ENCODE results near the gene RBP7.
"Not testable (repeated sequence)": the region's sequence is repeated elsewhere in the genome, so short reads cannot be mapped to it uniquely, and the experiment has no call there.

RBP7 gene

DNA sequence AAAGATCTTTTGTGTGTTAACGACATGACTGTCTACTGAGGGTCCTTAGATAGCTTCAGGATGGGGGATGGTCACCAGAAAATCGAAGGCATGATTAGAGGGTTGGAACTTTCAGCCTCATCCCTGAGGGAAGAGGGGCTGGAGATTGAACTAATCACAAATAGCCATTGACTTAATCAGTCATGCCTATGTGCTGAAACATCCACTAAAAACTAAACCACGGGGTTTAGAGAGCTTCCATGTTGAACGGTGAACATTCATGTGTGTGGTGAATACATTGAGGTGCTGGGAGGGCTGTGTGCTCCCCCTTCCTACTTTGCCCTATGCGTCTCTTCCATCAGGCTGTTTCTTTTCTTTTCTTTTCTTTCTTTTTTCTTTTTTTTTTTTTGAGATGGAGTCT is 17.0 kb downstream of the RBP7 start:
- H3K9me2 ChIP-seq (replicated peaks; ENCODE audit: insufficient read depth, low read length) = no peaks in the 10 kb centered on the region
- no peaks in the 10 kb centered on the region for H3K9me3 ChIP-seq (replicated peaks; ENCODE audit: insufficient read depth, low read length)
- H3K36me3 ChIP-seq (replicated peaks; ENCODE audit: insufficient read depth, low read length) = no peaks in the 10 kb centered on the region
- no peak overlapping the region for H3K9ac ChIP-seq (ENCODE audit: low read length)
- H3K4me1 ChIP-seq (ENCODE audit: low read length) = no peaks in the 10 kb centered on the region
- no peak for TF ChIP-seq EZH2phosphoT487 (IDR thresholded peaks at IDR 0.05; ENCODE audit: low read length)
- no peak for TF ChIP-seq EZH2 (optimal IDR thresholded peaks at IDR 0.05; ENCODE audit: low read depth, low read length)
- H4K20me1 ChIP-seq (ENCODE audit: insufficient read depth, low read length) = no peaks in the 10 kb centered on the region
- H3K27me3 ChIP-seq (replicated peaks; ENCODE audit: insufficient read depth, low read length) = no peaks in the 10 kb centered on the region
- H3F3A ChIP-seq (ENCODE audit: insufficient read depth, low read length) = no peaks in the 10 kb centered on the region
- no peaks in the 10 kb centered on the region for H3K79me2 ChIP-seq (ENCODE audit: low read length)
- H2AFZ ChIP-seq (ENCODE audit: low read length) = no peak overlapping the region
- no peak overlapping the region for H3K4me3 ChIP-seq (ENCODE audit: low read length)
- no peak overlapping the region for H3K4me2 ChIP-seq (ENCODE audit: low read depth, low read length)
- no peak overlapping the region for H3K27ac ChIP-seq (ENCODE audit: low read length)
- DNase-seq = no peak

DNA sequence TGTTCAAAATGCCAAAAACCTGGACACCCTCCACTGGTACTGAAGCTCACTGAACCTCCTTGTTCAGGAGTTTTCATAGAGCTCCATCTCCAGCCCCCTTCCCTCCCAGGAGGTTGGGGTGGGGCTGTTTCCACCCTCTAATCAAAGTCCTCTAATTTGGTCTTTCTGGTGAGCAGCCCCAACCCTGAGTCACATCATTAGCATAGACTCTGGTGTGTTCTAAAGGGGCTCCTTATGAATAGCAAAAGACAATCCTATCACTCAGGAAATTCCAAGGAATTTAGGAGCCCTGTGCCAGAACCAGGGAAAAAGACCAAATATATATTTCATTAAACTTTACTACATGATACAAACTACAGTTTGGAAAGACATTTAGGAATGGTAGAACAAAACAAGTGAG is 22.5 kb downstream of the RBP7 start:
- Histone ChIP-seq H3K4me2 (ENCODE audit: low read depth, low read length) (no peak overlapping the region), H3K9me3 (replicated peaks; ENCODE audit: insufficient read depth, low read length) (no peaks in the 10 kb centered on the region), H3K9me2 (replicated peaks; ENCODE audit: insufficient read depth, low read length) (no peaks in the 10 kb centered on the region), H3K27ac (ENCODE audit: low read length) (no peak overlapping the region), H3K4me3 (ENCODE audit: low read length) (no peak overlapping the region), H3K9ac (ENCODE audit: low read length) (no peak overlapping the region), H3K27me3 (replicated peaks; ENCODE audit: insufficient read depth, low read length) (no peaks in the 10 kb centered on the region), H2AFZ (ENCODE audit: low read length) (no peak overlapping the region), H3K4me1 (ENCODE audit: low read length) (no peaks in the 10 kb centered on the region), H3K36me3 (replicated peaks; ENCODE audit: insufficient read depth, low read length) (no peaks in the 10 kb centered on the region), H4K20me1 (ENCODE audit: insufficient read depth, low read length) (no peaks in the 10 kb centered on the region), H3F3A (ENCODE audit: insufficient read depth, low read length) (no peaks in the 10 kb centered on the region), H3K79me2 (ENCODE audit: low read length) (no peaks in the 10 kb centered on the region)
- TF ChIP-seq EZH2 (optimal IDR thresholded peaks at IDR 0.05; ENCODE audit: low read depth, low read length) = no peak
- TF ChIP-seq EZH2phosphoT487 (IDR thresholded peaks at IDR 0.05; ENCODE audit: low read length) = no peak
- TF ChIP-seq, protein P1, sequence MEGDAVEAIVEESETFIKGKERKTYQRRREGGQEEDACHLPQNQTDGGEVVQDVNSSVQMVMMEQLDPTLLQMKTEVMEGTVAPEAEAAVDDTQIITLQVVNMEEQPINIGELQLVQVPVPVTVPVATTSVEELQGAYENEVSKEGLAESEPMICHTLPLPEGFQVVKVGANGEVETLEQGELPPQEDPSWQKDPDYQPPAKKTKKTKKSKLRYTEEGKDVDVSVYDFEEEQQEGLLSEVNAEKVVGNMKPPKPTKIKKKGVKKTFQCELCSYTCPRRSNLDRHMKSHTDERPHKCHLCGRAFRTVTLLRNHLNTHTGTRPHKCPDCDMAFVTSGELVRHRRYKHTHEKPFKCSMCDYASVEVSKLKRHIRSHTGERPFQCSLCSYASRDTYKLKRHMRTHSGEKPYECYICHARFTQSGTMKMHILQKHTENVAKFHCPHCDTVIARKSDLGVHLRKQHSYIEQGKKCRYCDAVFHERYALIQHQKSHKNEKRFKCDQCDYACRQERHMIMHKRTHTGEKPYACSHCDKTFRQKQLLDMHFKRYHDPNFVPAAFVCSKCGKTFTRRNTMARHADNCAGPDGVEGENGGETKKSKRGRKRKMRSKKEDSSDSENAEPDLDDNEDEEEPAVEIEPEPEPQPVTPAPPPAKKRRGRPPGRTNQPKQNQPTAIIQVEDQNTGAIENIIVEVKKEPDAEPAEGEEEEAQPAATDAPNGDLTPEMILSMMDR (IDR thresholded peaks at IDR 0.05; ENCODE audit: low read length) = no peak
- DNase-seq = no peak

GRCh38 chr1:10020086-10020485 is 23.1 kb downstream of the RBP7 start:
- no peak for DNase-seq
- H3K36me3 ChIP-seq (replicated peaks; ENCODE audit: insufficient read depth, low read length) = no peaks in the 10 kb centered on the region

DNA sequence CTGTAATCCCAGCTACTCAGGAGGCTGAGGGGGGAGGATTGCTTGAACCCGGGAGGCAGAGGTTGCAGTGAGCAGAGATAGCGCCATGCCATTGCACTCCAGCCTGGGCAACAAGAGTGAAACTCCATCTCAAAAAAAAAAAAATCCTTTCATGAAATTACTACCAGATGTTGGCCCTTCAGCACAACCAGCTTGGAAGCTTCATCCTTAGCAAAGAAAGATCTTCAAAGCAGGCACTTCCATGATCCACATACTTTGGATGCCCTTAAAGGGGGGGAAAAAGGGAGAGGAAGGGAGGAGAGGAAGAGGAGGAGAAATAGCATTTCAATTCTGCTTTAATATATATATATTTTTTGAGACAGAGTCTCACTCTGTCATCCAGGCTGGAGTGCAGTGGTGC is 23.6 kb downstream of the RBP7 start:
- H2AFZ ChIP-seq (ENCODE audit: low read length); H3K9ac ChIP-seq (ENCODE audit: low read length): not testable (repeated sequence)

More at GRCh38 chr1:10020086-10020485, 23.1 kb downstream of the RBP7 start:
- Histone ChIP-seq H3K79me2 (ENCODE audit: low read length) (no peaks in the 10 kb centered on the region), H3F3A (ENCODE audit: insufficient read depth, low read length) (no peaks in the 10 kb centered on the region), H3K9me2 (replicated peaks; ENCODE audit: insufficient read depth, low read length) (no peaks in the 10 kb centered on the region), H3K4me3 (ENCODE audit: low read length) (no peak overlapping the region), H3K9ac (ENCODE audit: low read length) (no peak overlapping the region), H2AFZ (ENCODE audit: low read length) (no peak overlapping the region), H4K20me1 (ENCODE audit: insufficient read depth, low read length) (no peaks in the 10 kb centered on the region), H3K27me3 (replicated peaks; ENCODE audit: insufficient read depth, low read length) (no peaks in the 10 kb centered on the region), H3K4me2 (ENCODE audit: low read depth, low read length) (no peak overlapping the region), H3K4me1 (ENCODE audit: low read length) (no peaks in the 10 kb centered on the region), H3K27ac (ENCODE audit: low read length) (no peak overlapping the region), H3K9me3 (replicated peaks; ENCODE audit: insufficient read depth, low read length) (no peaks in the 10 kb centered on the region)
- TF ChIP-seq EZH2 (optimal IDR thresholded peaks at IDR 0.05; ENCODE audit: low read depth, low read length) = no peak
- TF ChIP-seq, protein P1 (IDR thresholded peaks at IDR 0.05; ENCODE audit: low read length) = no peak

GRCh38 chr1:10021992-10022391 is 25.0 kb downstream of the RBP7 start:
- not testable (repeated sequence) for H3K36me3 ChIP-seq (replicated peaks; ENCODE audit: insufficient read depth, low read length); H3K79me2 ChIP-seq (ENCODE audit: low read length); DNase-seq; H3K4me1 ChIP-seq (ENCODE audit: low read length); H2AFZ ChIP-seq (ENCODE audit: low read length); H4K20me1 ChIP-seq (ENCODE audit: insufficient read depth, low read length); H3K27me3 ChIP-seq (replicated peaks; ENCODE audit: insufficient read depth, low read length); H3K9me2 ChIP-seq (replicated peaks; ENCODE audit: insufficient read depth, low read length); H3K9ac ChIP-seq (ENCODE audit: low read length); H3K4me2 ChIP-seq (ENCODE audit: low read depth, low read length); H3K27ac ChIP-seq (ENCODE audit: low read length); H3F3A ChIP-seq (ENCODE audit: insufficient read depth, low read length); H3K4me3 ChIP-seq (ENCODE audit: low read length); H3K9me3 ChIP-seq (replicated peaks; ENCODE audit: insufficient read depth, low read length)

More for the DNA sequence above, 23.6 kb downstream of the RBP7 start:
- H3K9me2 ChIP-seq (replicated peaks; ENCODE audit: insufficient read depth, low read length); H3K79me2 ChIP-seq (ENCODE audit: low read length); H3F3A ChIP-seq (ENCODE audit: insufficient read depth, low read length); H4K20me1 ChIP-seq (ENCODE audit: insufficient read depth, low read length); H3K4me2 ChIP-seq (ENCODE audit: low read depth, low read length); H3K9me3 ChIP-seq (replicated peaks; ENCODE audit: insufficient read depth, low read length); H3K27ac ChIP-seq (ENCODE audit: low read length); DNase-seq; H3K36me3 ChIP-seq (replicated peaks; ENCODE audit: insufficient read depth, low read length); H3K4me3 ChIP-seq (ENCODE audit: low read length); H3K4me1 ChIP-seq (ENCODE audit: low read length); H3K27me3 ChIP-seq (replicated peaks; ENCODE audit: insufficient read depth, low read length): not testable (repeated sequence)
